ENCODE data around the gene COX11. TPM values are rescaled to one million over a fixed set of nuclear protein-coding genes. Genes with fewer than 3 reads are reported as not detected.

The COX11 gene
- total RNA-seq, 3 donors from 2014 or later: 40.3 to 56.2 (median 55.9) TPM

- no peaks in the 10 kb centered on the region for H3K36me3 ChIP-seq
- intact Hi-C loops (cut with DNase I; ENCODE audit: low total_unique reads): no loop called here
- H3K27me3 ChIP-seq: no peaks in the 10 kb centered on the region
- H3K4me3 ChIP-seq: no peak overlapping the region
- peak overlapping the region; percentile 44 to 80 for H3K27ac ChIP-seq
- no peak for DNase-seq (ENCODE audit: low spot score in 2 of 2)
- H3K4me1 ChIP-seq: no peaks in the 10 kb centered on the region
- TF ChIP-seq CTCF (IDR thresholded peaks at IDR 0.05) (no peak), POLR2A (IDR thresholded peaks at IDR 0.05) (no peak), POLR2AphosphoS5 (IDR thresholded peaks at IDR 0.05) (no peak)
- peaks cover 5 to 8% of the 10 kb centered on the region in 2 donors for H3K9me3 ChIP-seq
Observed at GRCh38 chr17:54982399-54982798, 13.9 kb upstream of the COX11 start.

- H3K4me3 ChIP-seq: no peak overlapping the region
- DNase-seq (ENCODE audit: low spot score in 2 of 2): no peak
- H3K4me1 ChIP-seq: no peaks in the 10 kb centered on the region
- intact Hi-C loops (cut with DNase I; ENCODE audit: low total_unique reads): no loop called here
- no peaks in the 10 kb centered on the region for H3K36me3 ChIP-seq
- H3K27me3 ChIP-seq: no peaks in the 10 kb centered on the region
- no peak overlapping the region for H3K27ac ChIP-seq
- TF ChIP-seq POLR2A (IDR thresholded peaks at IDR 0.05) (no peak), POLR2AphosphoS5 (IDR thresholded peaks at IDR 0.05) (no peak), CTCF (IDR thresholded peaks at IDR 0.05) (no peak)
- H3K9me3 ChIP-seq: peaks cover 5 to 8% of the 10 kb centered on the region in 2 donors
Observed at GRCh38 chr17:54980375-54980774, 11.9 kb upstream of the COX11 start.

GRCh38 chr17:54979657-54980056 lies 11.2 kb upstream of the COX11 start:
- H3K4me3 ChIP-seq: no peak overlapping the region
- no peak overlapping the region for H3K27ac ChIP-seq
- no peaks in the 10 kb centered on the region for H3K36me3 ChIP-seq
- intact Hi-C loops (cut with DNase I; ENCODE audit: low total_unique reads): no loop called here
- TF ChIP-seq CTCF (IDR thresholded peaks at IDR 0.05) (no peak), POLR2AphosphoS5 (IDR thresholded peaks at IDR 0.05) (no peak), POLR2A (IDR thresholded peaks at IDR 0.05) (no peak)
- H3K27me3 ChIP-seq: no peaks in the 10 kb centered on the region
- H3K4me1 ChIP-seq: no peaks in the 10 kb centered on the region
- no peak for DNase-seq (ENCODE audit: low spot score in 2 of 2)
- peaks cover 5 to 8% of the 10 kb centered on the region in 2 donors for H3K9me3 ChIP-seq

- Histone ChIP-seq H3K4me3 (no peak overlapping the region), H3K27ac (no peak overlapping the region), H3K9me3 (peaks cover 5 to 8% of the 10 kb centered on the region in 2 donors), H3K4me1 (no peaks in the 10 kb centered on the region), H3K27me3 (no peaks in the 10 kb centered on the region), H3K36me3 (no peaks in the 10 kb centered on the region)
- DNase-seq (ENCODE audit: low spot score in 2 of 2): no peak
- intact Hi-C loops (cut with DNase I; ENCODE audit: low total_unique reads): no loop called here
- TF ChIP-seq POLR2A (IDR thresholded peaks at IDR 0.05) (no peak), CTCF (IDR thresholded peaks at IDR 0.05) (no peak), POLR2AphosphoS5 (IDR thresholded peaks at IDR 0.05) (no peak)
Observed at GRCh38 chr17:54977744-54978143, 9.3 kb upstream of the COX11 start.

GRCh38 chr17:54976316-54976715 lies 7.9 kb upstream of the COX11 start:
- no peak overlapping the region for H3K4me3 ChIP-seq
- no peak overlapping the region for H3K27ac ChIP-seq
- H3K9me3 ChIP-seq: peaks cover 5 to 8% of the 10 kb centered on the region in 2 donors
- H3K36me3 ChIP-seq: no peaks in the 10 kb centered on the region
- no peaks in the 10 kb centered on the region for H3K4me1 ChIP-seq
- H3K27me3 ChIP-seq: no peaks in the 10 kb centered on the region
- TF ChIP-seq POLR2AphosphoS5 (IDR thresholded peaks at IDR 0.05) (no peak), CTCF (IDR thresholded peaks at IDR 0.05) (no peak), POLR2A (IDR thresholded peaks at IDR 0.05) (no peak)
- DNase-seq (ENCODE audit: low spot score in 2 of 2): no peak
- intact Hi-C loops (cut with DNase I; ENCODE audit: low total_unique reads): no loop called here

Data from breast epithelium (tissue), 4 donors.